Measurements from ENCODE around the gene EIF4E3.

Gene EIF4E3

GRCh38 chr3:71629711-71630110, 95.5 kb downstream of the EIF4E3 start:
- no peak for ATAC-seq
- no peaks in the 10 kb centered on the region for H3K36me3 Mint-ChIP-seq (ENCODE audit: low read depth)
- no peaks in the 10 kb centered on the region for H3K4me1 Mint-ChIP-seq
- no peak overlapping the region for H3K4me3 Mint-ChIP-seq
- H3K9me3 Mint-ChIP-seq: no peaks in the 10 kb centered on the region
- no peak overlapping the region for H3K27ac Mint-ChIP-seq
- DNase-seq: no peak
- no peaks in the 10 kb centered on the region for H3K27me3 Mint-ChIP-seq

- no peaks in the 10 kb centered on the region for H3K4me1 Mint-ChIP-seq
- ATAC-seq (no peak), DNase-seq (no peak)
- H3K27ac Mint-ChIP-seq: no peak overlapping the region
- H3K9me3 Mint-ChIP-seq: no peaks in the 10 kb centered on the region
- no peak overlapping the region for H3K4me3 Mint-ChIP-seq
- H3K27me3 Mint-ChIP-seq: no peaks in the 10 kb centered on the region
- no peaks in the 10 kb centered on the region for H3K36me3 Mint-ChIP-seq (ENCODE audit: low read depth)
These were observed 95.9 kb downstream of the EIF4E3 start for GRCh38 chr3:71629289-71629688.

- no peaks in the 10 kb centered on the region for H3K27me3 Mint-ChIP-seq
- no peaks in the 10 kb centered on the region for H3K36me3 Mint-ChIP-seq (ENCODE audit: low read depth)
- DNase-seq: no peak
- no peak for ATAC-seq
- no peaks in the 10 kb centered on the region for H3K9me3 Mint-ChIP-seq
- H3K27ac Mint-ChIP-seq: no peak overlapping the region
- H3K4me3 Mint-ChIP-seq: no peak overlapping the region
- no peaks in the 10 kb centered on the region for H3K4me1 Mint-ChIP-seq
These were observed 96.7 kb downstream of the EIF4E3 start for GRCh38 chr3:71628522-71628921.

DNA sequence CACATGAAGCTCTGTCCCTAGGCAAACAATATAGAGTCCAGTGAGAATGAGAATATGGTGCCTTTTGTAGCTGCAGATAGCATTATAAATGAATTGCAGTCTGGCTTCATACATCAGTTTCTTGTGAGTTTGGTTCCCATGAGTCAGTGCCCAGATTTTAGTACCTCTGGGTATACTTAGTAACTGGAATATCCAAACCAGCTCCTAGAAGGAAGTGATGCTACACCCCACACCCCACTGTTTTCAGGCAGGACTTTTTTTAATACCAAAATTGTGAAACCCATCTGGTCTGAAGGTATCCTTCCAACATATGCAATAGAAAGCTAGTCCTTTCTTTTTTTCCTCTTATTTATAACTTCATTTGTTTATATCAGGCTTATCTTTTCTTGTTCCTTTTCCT, 99.5 kb downstream of the EIF4E3 start:
- Mint-ChIP-seq H3K4me1 (no peaks in the 10 kb centered on the region), H3K36me3 (ENCODE audit: low read depth) (no peaks in the 10 kb centered on the region), H3K27me3 (no peaks in the 10 kb centered on the region), H3K4me3 (no peak overlapping the region), H3K9me3 (no peaks in the 10 kb centered on the region), H3K27ac (no peak overlapping the region)
- ATAC-seq (no peak), DNase-seq (no peak)

Measured in activated naive CD8-positive, alpha-beta T cell treated with anti-CD3 and anti-CD28 coated beads, Interleukin-2, amount 50 U/mL, for 24 hours (primary cell).